HG02610 (cell line): Measurements from ENCODE around the gene SND1.
"Not testable (repeated sequence)": the region's sequence is repeated elsewhere in the genome, so short reads cannot be mapped to it uniquely, and the experiment has no call there.

Experiments
- ATAC-seq: cut with Tn5 transposase; IDR thresholded peaks from one replicate; pipeline ENCODE4 v1.9.1; 2021; ENCODE audit warnings: mild to moderate bottlenecking, moderate library complexity; ENCODE audit not compliant: unreplicated experiment

Gene SND1

DNA sequence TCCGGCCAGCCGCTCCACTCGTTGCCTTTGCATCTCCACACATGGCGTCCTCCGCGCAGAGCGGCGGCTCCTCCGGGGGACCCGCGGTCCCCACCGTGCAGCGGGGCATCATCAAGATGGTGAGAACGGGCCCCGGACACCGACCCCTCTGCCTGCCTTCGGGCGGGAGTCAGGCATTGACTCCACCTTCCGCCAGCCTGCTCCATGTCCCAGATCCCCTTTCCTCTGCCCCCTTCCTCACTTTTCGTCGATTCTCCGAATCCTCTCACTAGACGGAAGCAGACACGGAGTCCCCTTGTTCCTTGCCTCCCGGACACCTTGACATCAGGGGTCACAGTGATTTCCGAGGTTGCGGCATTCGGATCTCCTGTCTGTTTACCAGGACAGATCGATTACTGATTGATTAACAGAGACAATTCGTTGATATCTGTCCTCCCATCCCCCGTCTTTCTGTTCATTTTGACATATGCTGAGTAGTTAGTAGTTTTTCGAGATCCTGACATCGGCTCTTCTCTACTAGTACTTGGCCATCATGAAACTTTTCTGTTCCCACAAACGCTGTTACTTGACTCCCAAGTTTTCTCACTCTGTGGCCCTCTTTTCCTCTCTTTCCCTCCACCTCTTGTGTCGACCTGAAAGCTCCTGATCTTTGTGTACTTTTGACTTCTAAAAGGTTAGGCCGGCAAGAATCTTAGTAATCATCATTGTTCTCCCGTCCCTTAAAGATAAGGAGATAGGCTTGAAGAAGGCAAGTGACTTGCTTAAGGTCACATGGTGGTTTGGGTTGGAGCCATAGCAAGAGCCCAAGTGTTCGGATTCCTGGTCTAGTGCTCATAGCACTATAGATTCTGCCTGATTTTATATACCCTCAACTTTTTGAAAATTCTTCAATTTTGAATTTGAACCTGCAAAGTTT, 597 bp downstream of the SND1 start:
- ATAC-seq, result peak; percentile 12

- no peak for ATAC-seq
Observed at GRCh38 chr7:127653396-127653795, 1.4 kb downstream of the SND1 start.

DNA sequence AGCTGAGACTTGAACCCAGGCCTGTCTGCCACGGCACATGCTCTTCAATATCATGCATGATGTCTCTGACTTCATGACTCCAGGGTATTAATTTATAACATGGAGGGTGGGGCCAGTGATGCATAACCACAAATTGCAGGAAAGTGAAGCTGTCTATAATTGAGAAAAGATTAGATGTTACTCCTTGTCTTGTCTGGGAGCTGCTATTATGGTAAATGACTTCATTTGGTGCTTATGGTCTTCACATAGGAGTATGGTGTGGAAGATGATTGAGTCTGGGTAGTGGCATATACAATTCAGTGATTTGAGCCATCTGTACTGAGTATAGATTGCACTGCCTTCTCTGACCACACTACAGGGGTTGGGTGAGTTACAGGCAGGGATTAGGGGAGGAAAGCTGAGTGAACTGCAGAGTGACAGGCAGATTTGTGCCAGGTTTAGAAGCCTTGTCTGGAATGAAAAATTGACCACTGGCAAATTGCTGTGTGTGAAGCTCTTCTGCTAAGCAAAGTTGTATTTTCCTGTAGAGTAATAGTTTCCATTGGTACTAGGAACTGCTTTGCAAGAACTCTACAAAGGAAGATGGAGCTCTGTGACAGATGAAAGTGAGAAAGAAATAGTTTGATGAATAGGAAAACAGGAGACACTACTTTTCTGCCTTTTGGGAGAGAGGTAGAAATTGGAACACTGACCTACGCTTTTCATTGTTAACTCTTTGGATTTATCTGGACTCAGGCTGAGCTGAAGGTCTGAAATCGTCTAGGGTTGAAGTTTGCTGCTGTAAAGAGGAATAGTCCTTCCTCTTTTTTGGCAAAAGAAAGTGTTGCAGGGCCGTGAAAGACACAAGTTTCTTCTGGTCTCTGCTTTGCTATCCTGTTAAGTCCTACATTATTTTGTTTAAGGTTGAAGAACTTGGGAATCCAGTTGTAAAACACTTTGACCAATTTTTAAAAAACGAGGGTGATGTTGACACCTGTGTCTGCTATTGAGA, 2.7 kb downstream of the SND1 start:
- ATAC-seq, result no peak

DNA sequence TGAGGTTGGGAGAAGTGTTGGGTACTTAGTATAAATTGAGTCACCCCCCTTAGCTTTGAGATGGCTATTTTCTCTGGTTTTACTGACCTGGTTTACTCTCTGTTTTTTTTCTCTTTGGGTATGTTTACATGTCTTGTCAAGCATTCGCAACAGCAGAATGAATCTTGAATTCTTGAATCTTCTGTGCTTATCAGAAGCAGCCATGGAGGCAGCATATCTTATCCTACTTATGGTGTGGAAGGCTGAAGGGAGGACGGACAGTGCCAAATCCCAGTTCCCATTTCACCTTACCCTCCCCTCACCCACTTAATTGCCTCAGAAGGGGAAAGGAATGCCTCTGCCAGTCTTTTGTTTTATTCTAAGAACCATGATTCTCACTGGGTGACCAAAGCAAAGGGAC, 3.7 kb downstream of the SND1 start:
- no peak for ATAC-seq

- ATAC-seq, result no peak
Observed at GRCh38 chr7:127657500-127657899, 5.5 kb downstream of the SND1 start.

- no peak for ATAC-seq
Observed at GRCh38 chr7:127658970-127659630, 7.1 kb downstream of the SND1 start.

DNA sequence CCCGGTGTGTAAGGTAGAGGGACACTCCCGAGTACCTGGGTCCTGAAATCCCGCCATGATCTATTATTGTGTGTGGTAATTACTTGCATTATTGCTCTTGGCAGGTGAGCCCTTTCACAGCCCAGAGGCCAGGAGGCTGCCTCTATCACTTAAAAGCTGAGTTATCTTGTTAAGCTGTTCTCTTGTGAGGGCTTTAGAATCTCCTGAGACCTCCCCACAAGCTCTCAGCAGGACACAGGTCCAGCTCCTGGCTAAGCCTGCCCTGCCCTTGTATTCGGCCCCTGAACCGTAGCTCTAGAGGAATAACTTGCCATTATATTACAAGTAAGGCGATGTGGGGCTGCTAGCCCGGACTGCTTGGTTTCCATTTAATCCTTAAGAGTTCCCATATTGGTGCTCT, 13.9 kb downstream of the SND1 start:
- no peak for ATAC-seq

DNA sequence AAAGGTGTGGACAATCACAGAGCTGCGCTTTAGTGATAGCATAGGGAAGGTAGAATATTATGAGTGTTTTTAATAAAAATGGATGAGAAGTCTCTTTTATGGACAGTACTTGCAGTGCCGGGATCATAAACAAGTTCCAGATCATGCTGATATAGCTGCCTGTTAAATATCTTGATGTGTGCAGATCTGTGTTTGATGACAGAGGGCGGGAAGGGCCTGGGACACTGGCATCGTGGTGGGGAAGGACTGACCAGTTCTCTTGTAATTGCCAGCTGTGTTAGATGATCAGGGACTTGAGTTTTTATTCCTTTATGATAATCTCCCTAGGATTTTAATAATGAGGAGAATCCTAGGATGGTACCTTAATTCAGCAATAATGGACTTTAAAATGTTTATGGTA, 14.6 kb downstream of the SND1 start:
- ATAC-seq, result no peak

- ATAC-seq, result peak; percentile 78
Observed at GRCh38 chr7:127667017-127667670, 15.2 kb downstream of the SND1 start.

GRCh38 chr7:127667759-127668530, 16.0 kb downstream of the SND1 start:
- ATAC-seq, result peak; percentile 31

DNA sequence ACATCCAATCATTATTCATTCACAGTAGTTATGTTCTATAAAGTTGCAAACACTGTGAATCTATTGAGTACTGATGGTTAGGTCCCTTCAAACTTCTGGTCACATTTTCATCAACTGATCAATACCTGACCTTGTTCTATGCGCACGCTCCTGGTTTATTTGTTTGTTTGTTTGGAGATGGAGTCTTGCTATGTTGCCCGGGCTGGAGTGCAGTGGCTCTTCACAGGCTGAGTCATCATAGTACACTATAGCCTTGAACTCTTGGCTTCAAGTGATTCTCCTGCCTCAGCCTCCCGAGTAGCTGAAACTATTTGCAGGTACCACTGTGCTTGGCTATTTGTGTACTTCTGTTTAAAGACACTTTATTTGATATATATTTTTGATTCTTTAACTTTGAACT, 19.3 kb downstream of the SND1 start:
- no peak for ATAC-seq

DNA sequence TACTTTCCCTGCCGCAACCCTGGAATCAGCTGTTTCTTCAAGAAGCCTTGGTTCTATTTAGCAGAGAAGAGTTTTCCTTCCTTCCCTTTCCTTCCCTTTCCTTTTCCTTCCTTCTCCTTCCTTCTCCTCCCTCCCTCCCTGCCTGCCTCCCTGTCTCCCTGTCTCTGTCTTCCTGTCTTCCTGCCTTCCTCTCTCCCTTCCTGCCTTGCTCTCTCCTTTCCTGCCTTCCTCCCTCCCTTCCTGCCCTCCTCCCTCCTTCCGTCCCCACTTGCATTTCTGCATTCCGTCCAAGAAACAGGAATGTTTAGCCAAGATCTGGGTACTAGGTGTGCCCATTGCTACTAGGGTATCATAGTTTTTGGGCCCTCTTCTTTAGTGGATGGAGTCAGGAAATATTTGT, 21.9 kb downstream of the SND1 start:
- no peak for ATAC-seq

DNA sequence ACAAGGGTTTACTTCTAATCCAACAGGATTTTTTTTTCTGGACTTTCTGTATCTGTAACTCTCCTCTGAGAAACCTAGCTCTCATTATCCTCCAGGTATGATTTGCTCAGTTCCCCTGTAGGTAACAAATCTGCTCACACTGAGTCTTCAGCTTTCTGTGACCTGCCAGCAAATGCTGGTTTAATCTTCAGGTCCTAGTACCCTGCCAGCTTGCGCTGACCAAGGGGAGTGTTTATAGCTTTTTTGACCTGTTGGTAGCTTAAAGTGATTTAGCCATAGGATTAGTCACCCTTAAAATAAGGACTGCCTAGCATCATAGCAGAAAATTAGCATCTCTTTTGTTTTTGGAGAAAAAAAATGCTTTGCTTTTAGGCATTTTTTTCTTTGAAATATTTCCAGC, 22.4 kb downstream of the SND1 start:
- no peak for ATAC-seq

GRCh38 chr7:127674923-127675322, 22.9 kb downstream of the SND1 start:
- not testable (repeated sequence) for ATAC-seq

DNA sequence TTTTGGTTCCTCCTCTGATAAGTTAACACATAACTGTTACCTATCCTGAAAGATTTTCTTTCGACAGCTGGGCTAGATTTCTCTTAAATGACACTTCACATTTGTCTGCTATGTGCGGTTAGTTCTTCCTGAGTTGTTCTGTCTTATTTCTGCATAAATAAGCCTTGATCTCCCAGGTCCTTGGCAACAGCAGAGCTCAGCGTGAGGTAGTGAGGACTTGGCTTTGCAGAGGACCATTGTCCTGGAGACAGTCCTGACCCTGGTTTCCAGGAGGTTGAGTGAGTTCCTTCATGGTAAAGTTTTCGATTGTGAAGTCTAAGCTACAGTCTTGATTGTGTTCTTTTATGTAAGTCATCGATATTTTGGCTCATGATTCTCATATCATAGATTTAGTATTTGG, 23.7 kb downstream of the SND1 start:
- ATAC-seq, result no peak

GRCh38 chr7:127677433-127678230, 25.6 kb downstream of the SND1 start:
- no peak for ATAC-seq

DNA sequence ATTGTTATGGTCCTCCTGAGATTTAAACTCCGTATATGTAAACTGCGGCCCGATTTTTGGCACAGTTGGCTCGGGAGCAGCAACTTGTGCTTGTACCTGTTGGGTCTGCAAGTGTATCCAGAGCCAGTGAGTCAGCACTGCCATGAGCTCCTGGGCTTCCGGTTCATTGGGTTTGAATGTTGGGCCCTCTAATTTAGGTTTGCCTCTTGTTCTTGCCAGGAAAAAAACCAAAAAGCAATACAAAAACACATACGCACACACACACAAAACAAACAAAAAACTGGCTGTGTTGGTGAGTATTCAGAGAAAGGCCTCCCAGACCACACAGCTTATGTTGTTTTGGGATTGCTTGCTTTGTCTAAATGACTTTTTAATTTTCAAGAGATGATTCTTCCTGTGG, 26.3 kb downstream of the SND1 start:
- ATAC-seq, result no peak

GRCh38 chr7:127678947-127679346, 27.0 kb downstream of the SND1 start:
- peak; percentile 97 for ATAC-seq

- ATAC-seq, result no peak
Observed at GRCh38 chr7:127680983-127681382, 29.0 kb downstream of the SND1 start.
